GM12892 (cell line): ENCODE results near the gene UBE2O. TPM values are rescaled to one million over a fixed set of nuclear protein-coding genes. Genes with fewer than 3 reads are reported as not detected.

Source experiments
- DNase-seq: peaks from one replicate; pipeline ENCODE4 v3.0.0; 2011; ENCODE audit not compliant: insufficient read length
- FAIRE-seq: peaks from 2 replicates; lab custom pipeline; 2011; peaks lifted over from hg19 to GRCh38; lab: Jason Lieb, UNC
- POLR2A ChIP-seq: IDR thresholded peaks from 2 replicates; pipeline ENCODE4 v1.6.1; 2011; ENCODE audit warnings: low read depth, low read length, control low read depth
- POLR2AphosphoS5 ChIP-seq: IDR thresholded peaks from 2 replicates; pipeline ENCODE4 v1.6.1; 2011; ENCODE audit warnings: low read depth, low read length, control low read depth
- TAF1 ChIP-seq: IDR thresholded peaks from 2 replicates; pipeline ENCODE4 v1.6.1; 2011; ENCODE audit warnings: low read depth, mild to moderate bottlenecking, control low read depth, low read length, borderline replicate concordance
- polyA plus RNA-seq: library from polyadenylated mRNA; unstranded; fragments of >200 nt; gene quantifications from one replicate; pipeline ENCODE4 v1.2.1, GENCODE V29; 2012; ENCODE audit warnings: missing spikeins, inconsistent platforms; ENCODE audit not compliant: missing spikeins

UBE2O gene
- 13.2 TPM for polyA plus RNA-seq

DNA sequence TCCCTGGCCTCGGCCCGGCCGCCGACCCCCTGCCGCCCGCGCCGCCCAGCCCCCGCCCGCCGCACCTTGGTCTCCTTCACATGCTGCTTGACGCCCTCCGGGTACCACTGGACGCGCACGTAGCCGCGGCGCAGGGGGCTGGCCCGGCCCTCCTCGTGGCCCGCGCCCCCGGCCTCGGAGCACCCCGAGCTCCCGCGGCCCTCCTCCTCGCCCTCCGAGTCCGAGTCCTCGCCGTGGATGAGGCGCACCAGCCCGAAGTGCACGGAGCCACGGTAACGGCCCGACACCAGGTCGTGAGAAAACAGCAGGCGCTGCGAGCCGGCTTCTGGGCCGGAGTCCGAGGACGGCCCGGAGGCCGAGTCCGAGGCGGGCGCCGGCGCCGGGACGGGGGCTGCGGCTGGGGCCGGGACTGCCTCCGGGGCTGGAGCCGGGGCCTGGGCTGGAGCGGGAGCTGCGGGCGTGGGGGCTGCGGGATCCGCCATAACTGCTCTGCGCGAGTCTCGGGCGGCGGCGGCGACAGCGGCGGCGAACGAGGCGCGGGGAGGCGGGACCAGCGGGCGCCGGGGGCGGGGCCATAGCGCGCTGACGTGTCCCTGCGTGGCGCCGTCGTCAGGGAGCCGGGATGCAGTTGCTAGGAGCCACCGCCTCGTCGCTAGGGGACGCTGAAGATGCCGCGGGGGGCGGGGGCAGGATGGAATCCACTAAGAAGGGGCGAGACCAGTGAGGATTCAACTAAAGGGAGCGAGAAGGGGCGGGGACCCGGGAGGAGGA, at the start of gene UBE2O:
UBE2O (minus strand) TSS at position 493 of the 771 bp plus-strand sequence; CDS start at position 482, 11 bp downstream.
- DNase-seq: peak; percentile 96
- TF ChIP-seq POLR2AphosphoS5 (no peak), TAF1 (0 out of 2 replicates have a peak, but pooled peaks have one; percentile 54), POLR2A (peak; percentile 65; the same call in 1 of the 2 replicates)

GRCh38 chr17:76501827-76502307, 48.9 kb upstream of the UBE2O start:
- FAIRE-seq (no peak), DNase-seq (no peak)
- TF ChIP-seq POLR2AphosphoS5: no peak
- no peak for TF ChIP-seq TAF1
- no peak for TF ChIP-seq POLR2A

More for the DNA sequence above, at the start of gene UBE2O:
- FAIRE-seq: peak; percentile 87

DNA sequence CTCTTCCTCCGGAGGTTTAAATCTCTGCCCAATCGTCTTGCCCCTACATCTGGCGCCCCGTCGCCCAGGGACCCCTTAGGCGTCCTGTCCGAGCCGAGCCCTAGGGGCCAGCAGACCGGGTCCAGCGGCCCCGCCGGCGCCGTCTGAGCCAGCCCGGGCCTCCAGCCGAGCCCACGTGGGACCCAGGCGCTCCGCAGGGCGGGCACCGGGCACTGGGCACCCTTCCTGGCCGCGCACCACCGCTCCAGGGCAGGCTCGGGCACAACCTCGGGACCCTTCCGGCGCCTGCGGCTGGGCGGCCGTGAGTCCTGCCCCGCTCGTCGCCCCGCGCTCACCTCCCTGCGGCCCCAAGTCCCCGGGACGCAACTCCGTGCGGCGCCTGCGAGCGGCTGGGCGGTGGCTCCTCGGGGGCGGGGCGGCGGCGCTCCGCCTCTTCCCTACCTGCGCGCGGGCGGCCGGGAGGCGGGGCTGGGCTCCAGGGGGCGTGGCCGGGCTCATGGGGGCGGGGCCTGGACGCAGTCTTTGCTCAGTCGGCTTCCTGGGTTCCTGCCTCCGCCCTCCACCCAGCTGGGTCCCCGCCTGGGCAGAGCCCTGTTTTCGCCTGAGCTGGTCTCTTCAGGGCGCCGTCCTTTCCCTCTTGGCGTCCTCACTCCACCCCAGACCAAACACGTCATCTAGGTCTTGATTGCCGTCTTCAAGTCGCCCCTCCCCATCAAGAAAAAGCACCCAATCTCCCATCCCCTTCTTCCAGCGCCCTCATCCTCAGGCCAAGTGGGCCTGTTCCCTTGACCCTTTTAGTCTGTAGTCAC, 48.3 kb upstream of the UBE2O start, which contains the start of gene RHBDF2:
RHBDF2 (minus strand) TSS at position 406 of the 809 bp plus-strand sequence. CDS start 19,899 bp downstream, outside the sequence.
- TF ChIP-seq TAF1 (no peak), POLR2A (peak; percentile 78)
- DNase-seq: peak; percentile 97
- FAIRE-seq: peak; percentile 57

GRCh38 chr17:76500747-76501017, 47.7 kb upstream of the UBE2O start:
- TF ChIP-seq POLR2A: no peak
- TF ChIP-seq POLR2AphosphoS5: no peak
- no peak for TF ChIP-seq TAF1
- DNase-seq: no peak
- no peak for FAIRE-seq

DNA sequence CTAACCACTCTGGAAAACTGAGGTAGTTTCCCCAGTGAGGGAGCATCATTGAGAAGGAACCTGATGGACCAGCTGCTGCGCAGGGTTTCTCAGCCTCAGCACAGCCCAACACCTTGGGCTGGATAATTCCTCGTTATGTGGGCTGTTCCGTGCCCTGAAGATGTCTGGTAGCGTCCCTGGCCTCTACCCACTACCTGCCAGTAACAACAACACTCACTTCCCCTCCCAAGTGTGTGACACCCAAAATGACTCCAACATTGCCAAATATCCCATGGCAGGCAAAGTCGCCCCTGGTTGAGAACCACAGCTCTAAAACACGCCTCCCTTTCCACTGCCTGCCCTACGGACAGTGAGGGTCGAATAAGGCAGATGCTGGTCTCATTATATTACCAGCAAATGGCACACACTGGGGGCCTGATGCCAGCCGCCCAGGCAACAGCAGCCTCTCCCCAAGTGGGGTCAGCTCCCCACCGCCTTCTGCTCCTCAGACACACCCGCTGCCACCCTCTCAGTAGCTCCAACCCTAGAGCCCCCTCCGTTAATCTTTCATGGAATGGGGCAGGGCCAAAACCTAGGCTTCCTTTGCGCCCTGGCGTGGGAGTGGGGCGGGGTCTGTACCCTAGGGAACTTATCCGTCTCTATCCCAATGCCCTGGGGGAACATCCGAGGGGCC, 47.3 kb upstream of the UBE2O start:
- TF ChIP-seq TAF1 (no peak), POLR2A (no peak)
- no peak for DNase-seq
- FAIRE-seq: peak; percentile 62

- DNase-seq (no peak), FAIRE-seq (no peak)
- TF ChIP-seq POLR2A (no peak; the same call in 1 of the 2 replicates), TAF1 (no peak), POLR2AphosphoS5 (no peak)
Observed at GRCh38 chr17:76499267-76499667, 46.3 kb upstream of the UBE2O start.

DNA sequence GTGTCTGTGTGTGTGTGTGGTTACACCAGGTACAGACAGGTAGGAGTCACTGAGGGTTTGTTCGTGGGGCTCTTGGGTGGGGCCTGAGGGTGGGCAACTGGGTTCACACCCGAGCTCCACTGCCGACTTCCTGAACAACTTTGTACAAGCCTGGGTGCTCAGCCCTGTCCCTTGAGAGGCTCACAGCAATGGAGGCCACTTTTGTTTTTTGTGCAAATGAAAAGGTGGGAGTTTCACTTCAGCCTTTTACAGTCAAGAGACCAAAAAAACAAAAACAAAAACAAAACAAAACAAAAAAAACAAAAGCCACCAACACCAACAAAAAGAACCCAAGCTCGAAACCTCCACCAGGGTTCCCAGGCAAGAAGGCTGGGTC, 45.9 kb upstream of the UBE2O start:
- FAIRE-seq (peak; percentile 27), DNase-seq (no peak)
- TF ChIP-seq POLR2A (no peak), POLR2AphosphoS5 (no peak), TAF1 (no peak)

- no peak for TF ChIP-seq TAF1
- no peak for TF ChIP-seq POLR2A
- TF ChIP-seq POLR2AphosphoS5: no peak
- no peak for DNase-seq
- FAIRE-seq: no peak
Observed at GRCh38 chr17:76497979-76498875, 45.3 kb upstream of the UBE2O start.

GRCh38 chr17:76497699-76497978, 44.7 kb upstream of the UBE2O start:
- DNase-seq (no peak), FAIRE-seq (no peak)
- TF ChIP-seq POLR2AphosphoS5 (no peak), POLR2A (no peak), TAF1 (no peak)

GRCh38 chr17:76496464-76496863, 43.5 kb upstream of the UBE2O start:
- TF ChIP-seq POLR2AphosphoS5 (no peak), TAF1 (no peak), POLR2A (no peak)
- DNase-seq (no peak), FAIRE-seq (no peak)
